Stimulated activated naive CD4-positive, alpha-beta T cell (primary cell): ENCODE measurements around the gene HAUS7.

ENCODE experiments used
- DNase-seq, 6 experiments: peaks; one replicate each; lab custom pipeline; 2025; lab: John Stamatoyannopoulos, UW

Gene HAUS7

GRCh38 chrX:153439977-153440376, 30.4 kb downstream of the HAUS7 start:
- no peak for DNase-seq

GRCh38 chrX:153438532-153438931, 31.8 kb downstream of the HAUS7 start:
- DNase-seq = no peak

DNA sequence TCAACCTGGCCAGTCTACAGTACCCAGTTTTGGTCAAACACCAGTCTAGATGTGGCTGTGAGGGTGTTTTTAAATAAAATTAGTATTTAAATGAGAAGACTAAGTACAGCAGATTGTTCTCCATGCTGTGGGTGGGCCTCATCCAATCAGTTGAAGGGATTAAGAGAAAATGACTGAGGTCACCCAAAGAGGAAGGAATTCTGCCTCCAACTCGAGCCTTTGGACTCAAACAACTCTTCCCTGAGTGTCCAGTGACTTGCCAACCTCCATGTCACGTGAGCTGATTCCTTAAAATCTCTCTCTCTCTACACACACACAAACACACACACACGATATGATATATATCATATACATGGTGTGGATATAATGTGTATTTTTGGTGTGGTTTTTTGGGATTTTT, 34.5 kb downstream of the HAUS7 start:
- DNase-seq = no peak

DNA sequence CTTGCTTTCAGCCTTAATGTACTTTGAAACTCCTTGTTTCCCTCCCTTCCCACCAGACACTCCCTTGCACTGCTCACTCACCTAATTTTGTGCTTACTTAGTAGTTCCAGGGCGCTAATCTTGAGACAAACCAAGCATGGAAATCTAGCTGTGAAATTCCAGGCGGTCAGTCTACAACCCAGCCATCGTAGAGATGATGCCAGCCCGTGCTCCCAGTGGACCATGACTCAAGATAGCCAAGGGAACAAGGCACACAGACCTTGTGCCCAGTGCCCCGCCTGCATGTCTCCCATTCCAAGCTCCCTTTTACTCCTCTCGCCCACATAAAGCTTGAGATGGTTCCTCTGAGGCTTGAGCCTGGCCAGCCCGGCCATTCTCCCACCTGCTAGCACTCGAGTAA, 35.6 kb downstream of the HAUS7 start:
- DNase-seq = no peak

GRCh38 chrX:153433781-153434285, 36.5 kb downstream of the HAUS7 start:
- no peak for DNase-seq

DNA sequence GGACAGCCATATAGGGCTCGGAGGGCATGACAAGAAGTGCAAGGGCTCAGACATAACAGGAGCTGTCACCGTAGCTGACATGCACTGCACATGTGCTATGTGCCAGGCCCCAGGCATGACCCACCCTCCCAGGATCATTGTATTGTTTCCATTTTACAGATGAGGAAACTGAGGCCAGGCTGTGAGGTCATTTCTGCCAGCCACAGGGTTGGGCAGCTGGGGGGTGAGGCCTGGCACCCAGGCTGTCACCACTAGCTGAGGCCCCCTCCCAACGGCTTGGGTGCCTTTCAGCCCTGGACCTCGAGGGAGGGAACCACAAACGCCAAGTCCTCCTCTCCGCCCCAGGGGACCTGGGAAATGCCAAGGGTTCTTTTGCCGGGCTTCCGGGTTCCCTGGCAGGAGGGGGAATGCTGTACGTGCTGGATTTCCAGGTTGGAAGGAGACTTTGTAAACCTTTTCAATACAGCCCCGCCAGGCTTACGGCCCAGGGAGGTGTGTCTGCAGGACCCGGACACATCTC, 37.2 kb downstream of the HAUS7 start:
- DNase-seq = no peak

GRCh38 chrX:153430796-153431195, 39.6 kb downstream of the HAUS7 start:
- DNase-seq = no peak

- no peak for DNase-seq
Measured at GRCh38 chrX:153426204-153426603, 44.2 kb downstream of the HAUS7 start.

- no peak for DNase-seq
Measured at GRCh38 chrX:153423652-153424051, 46.7 kb downstream of the HAUS7 start.

DNA sequence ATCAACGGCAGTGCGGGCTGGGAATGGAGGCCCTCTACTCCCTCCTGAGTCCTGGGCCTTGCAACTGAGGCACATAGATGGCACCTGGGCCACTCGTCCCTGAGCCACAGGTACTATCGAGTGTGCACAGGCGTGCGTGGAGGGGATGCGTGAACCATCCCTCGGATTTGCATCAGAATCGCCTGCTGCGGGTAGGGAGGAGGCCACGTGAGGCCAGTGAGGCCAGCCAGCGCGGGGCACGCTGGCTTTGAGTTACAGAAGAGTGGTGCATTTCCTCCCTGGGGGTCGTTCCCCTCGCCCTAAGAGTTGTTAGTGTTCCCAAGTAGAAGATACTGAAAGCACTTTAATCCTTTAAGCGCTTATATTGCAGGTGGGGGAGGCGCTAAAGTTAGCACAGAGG, 48.5 kb downstream of the HAUS7 start:
- no peak for DNase-seq

DNA sequence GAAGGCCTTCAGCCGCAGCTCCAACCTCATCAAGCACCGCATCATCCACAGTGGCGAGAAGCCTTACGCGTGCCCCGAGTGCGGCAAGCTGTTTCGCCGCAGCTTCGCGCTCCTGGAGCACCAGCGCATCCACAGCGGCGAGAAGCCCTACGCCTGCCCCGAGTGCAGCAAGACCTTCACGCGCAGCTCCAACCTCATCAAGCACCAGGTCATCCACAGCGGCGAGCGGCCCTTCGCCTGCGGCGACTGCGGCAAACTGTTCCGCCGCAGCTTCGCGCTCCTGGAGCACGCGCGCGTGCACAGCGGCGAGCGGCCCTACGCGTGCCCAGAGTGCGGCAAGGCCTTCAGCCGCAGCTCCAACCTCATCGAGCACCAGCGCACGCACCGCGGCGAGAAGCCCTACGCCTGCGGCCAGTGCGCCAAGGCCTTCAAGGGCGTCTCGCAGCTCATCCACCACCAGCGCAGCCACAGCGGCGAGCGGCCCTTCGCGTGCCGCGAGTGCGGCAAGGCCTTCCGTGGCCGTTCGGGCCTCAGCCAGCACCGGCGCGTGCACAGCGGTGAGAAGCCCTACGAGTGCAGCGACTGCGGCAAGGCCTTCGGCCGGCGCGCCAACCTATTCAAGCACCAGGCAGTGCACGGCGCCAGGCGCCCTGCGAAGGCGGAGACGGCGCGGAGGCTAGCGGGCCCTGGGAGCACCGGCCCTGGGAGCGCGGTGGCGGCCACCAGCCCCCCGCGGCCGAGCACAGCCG, 49.4 kb downstream of the HAUS7 start:
- no peak for DNase-seq

DNA sequence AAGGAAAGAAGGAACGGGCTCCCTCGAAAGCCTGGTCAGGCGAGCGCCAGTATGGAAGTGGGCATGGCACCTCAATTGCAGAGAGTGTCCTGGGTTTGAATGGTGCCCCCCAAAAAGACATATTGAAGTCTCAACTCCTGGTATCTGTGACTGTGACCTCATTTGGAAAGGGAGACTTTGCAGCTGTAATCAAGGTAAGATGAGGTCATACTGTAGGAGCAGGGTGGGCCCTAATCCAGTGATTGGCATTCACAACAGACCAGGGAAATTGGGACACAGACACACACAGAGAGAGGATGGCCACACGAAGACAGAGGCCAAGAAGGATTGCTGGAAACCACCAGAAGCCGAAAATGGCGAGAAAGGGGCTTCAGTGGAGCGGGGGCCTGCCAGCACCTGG, 52.7 kb downstream of the HAUS7 start:
- no peak for DNase-seq

DNA sequence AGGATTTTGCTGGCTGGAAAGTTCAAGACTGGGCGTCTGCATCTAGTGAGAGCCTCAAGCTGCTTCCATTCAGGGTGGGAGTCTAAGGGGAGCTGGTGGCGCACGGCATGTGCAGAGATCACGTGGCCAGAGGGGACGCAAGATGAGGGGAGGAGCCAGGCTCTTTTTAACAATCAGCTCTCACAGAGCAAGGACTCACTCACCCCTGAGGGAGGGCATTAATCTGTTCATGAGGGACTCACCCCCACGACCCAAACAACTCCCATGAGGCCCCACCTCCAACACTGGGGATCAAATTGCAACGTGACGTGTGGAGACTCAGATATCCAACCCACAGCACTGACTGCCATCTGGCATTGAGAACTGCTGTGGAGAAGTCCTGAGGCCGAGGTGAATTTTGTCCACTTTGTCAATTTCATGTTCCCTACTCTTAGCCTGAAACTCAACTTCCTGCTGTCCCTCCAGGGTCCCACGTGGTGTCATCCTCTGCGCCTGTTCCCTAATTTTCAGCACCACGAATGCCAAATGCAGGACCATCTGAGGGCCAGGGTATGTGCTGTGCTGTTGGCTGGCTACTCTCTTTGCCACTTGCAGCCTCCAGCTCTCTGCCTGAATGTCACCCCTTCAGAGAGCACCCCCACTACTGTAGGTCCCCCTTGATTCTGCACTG, 53.5 kb downstream of the HAUS7 start:
- no peak for DNase-seq

- DNase-seq = no peak
Measured at GRCh38 chrX:153414856-153415510, 55.4 kb downstream of the HAUS7 start.

DNA sequence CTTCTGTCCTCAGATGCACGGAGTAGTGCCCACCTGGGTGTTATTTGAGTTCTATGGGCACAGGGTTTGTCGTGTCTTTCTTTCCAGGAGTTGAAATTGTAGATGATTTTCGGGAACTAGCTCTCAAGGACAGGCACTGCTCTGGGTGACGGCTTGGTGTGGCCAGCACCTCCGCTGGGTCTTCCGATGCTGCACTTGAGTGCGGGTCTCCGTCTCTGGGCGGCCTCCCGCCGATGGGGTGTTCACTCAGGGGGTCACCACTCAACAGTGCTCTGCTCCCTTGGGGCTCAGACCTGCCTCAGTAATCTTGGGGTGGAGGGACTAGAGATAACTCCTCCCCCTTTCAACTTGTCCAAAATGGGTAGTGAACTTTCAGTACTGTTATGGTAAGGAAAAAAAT, 56.6 kb downstream of the HAUS7 start:
- no peak for DNase-seq

DNA sequence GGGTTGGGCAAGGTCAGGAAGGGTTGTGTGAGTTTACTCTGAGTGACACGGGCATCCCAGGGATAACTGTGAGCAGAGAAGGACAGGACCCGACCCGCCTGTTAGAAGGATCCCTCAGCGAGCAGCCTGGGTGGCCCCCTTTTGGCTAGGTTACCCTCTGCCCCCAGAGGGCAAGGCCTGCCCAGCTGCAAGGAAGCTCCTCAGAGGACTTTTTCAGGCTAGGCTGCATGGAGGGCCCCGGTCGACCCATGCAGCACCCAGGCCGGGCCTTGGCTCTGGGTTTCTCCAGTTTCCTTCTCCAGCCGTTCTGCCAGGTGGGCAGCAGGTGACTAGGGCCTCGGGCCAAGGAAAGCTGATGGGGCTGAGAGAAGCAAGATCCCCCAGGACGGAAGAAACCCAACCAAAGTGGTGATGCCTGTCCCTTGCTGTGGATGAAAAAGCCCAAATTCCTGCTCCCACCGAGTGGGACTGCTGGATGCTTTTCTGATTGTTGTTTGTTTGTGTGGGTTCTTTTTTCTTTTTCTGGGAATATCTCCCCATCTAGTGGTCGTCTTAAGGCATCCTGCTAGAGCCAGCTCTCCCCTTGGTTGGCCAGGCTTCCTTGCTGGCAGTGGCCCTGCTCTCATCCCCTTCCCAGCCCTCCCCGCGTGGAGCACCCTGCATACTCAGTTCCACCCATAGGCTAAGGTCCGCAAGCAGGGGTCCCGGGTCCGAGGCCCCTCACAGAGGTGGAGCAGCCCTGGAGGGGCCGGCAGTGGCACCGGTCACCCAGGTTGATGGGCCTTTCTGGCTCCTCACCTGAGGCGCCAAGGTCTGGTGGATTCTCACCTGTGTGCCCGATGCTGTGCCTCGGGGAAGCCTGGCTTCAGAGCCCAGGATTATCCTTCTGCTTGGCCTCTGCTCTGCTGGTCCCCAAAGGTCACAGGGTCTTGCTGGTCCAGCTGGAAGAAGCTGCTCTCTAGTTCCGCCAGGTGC, 57.3 kb downstream of the HAUS7 start:
- DNase-seq = no peak

DNA sequence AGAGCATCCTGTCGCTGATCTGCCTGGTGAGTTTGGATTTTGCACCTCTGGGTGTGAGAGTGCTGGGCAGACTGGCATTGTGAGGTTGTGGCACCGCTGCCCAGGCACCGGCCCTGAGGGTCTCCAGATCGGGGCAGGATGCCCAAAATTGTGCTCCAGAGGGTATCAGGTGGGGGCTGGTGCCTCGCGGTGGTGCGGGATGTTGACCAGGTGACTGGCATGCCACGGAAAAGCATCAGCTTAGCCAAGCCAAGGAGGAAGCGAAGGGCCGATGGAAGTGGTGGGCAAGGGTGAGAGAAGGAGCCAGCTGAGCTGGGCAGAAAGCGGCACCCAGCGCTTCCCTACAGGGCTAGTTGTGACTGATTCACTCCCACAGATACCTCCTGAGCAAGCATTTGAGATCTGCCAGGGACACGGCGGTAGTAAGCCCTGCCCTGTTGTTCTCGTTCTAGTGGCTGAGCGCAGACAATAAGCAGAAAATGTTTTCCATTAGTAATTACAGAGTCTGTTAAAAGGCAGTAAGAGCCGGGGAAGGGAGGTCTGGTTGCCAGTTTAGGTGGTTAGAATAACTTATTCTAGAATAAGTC, 58.3 kb downstream of the HAUS7 start:
- DNase-seq = no peak

GRCh38 chrX:153411255-153411987, 59.0 kb downstream of the HAUS7 start, which contains the start of gene ZFP92:
ZFP92 (plus strand) TSS chrX:153411472; CDS start chrX:153418323, 6,851 bp downstream.
- peak in 5 of 6 experiments; percentile 8 to 24 (median 10) for DNase-seq

DNA sequence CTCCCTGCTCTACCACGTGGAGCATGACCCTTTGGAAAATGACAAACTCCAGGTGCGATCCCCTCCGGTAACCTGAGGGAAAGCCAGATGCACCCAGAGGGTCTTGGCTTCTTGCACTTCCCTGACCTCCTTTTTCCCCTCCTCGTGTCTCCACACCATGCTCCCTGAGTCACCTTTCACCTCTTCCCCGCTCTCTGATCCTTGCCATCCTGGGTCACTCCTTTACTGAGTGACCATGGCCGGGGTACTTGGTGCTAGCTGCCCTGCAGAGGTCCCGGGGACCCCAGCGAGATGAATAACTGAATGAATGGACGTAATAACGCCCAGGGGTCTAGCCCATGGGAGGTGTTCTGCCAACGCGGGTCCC, 59.5 kb downstream of the HAUS7 start:
- DNase-seq = no peak

- no peak for DNase-seq
Measured at GRCh38 chrX:153410373-153410772, 60.0 kb downstream of the HAUS7 start.
